ENCODE measurements around the gene CRYGC. TPM values are rescaled to one million over a fixed set of nuclear protein-coding genes. Genes with fewer than 3 reads are reported as not detected.

The CRYGC gene
- total and polyA plus RNA-seq, 2 of the 13 experiments (the other 11 are each of a cell fraction or from before 2014, with no cell fraction given): 0.20 to 0.27 TPM

GRCh38 chr2:208175069-208175839 is 45.6 kb upstream of the CRYGC start (continued):
- no peak for TF ChIP-seq ATF7-NPFF (CRISPR knock-in tag; IDR thresholded peaks at IDR 0.05; ENCODE audit: low read depth)
- TF ChIP-seq TFE3 (CRISPR knock-in tag; IDR thresholded peaks at IDR 0.05): peak; percentile 48; the same call in 1 of the 2 replicates
- TF ChIP-seq ZNF790 (CRISPR knock-in tag; IDR thresholded peaks at IDR 0.05; ENCODE audit: borderline replicate concordance): no peak
- TF ChIP-seq GATAD2A (CRISPR knock-in tag; IDR thresholded peaks at IDR 0.05): peak; percentile 72
- TF ChIP-seq ZNF468 (CRISPR knock-in tag; IDR thresholded peaks at IDR 0.05): no peak
- no peak for TF ChIP-seq ZNF276 (CRISPR knock-in tag; IDR thresholded peaks at IDR 0.05; ENCODE audit: low read depth)
- TF ChIP-seq CREB1 (IDR thresholded peaks at IDR 0.05): no peak
- TF ChIP-seq CREB1 (CRISPR knock-in tag; IDR thresholded peaks at IDR 0.05): 0 out of 2 replicates have a peak, but pooled peaks have one; percentile 34
- TF ChIP-seq ZBTB44 (CRISPR knock-in tag; IDR thresholded peaks at IDR 0.05): no peak
- TF ChIP-seq ZNF569 (CRISPR knock-in tag; IDR thresholded peaks at IDR 0.05; ENCODE audit: borderline replicate concordance): no peak
- TF ChIP-seq SP4 (CRISPR knock-in tag; IDR thresholded peaks at IDR 0.05): peak; percentile 42; the same call in 1 of the 2 replicates
- no peak for TF ChIP-seq THAP7 (CRISPR knock-in tag; IDR thresholded peaks at IDR 0.05)
- no peak for TF ChIP-seq THRA (CRISPR knock-in tag; IDR thresholded peaks at IDR 0.05; ENCODE audit: borderline replicate concordance)
- no peak for TF ChIP-seq GATAD1 (CRISPR knock-in tag; IDR thresholded peaks at IDR 0.05)
- no peak for TF ChIP-seq MEF2D (CRISPR knock-in tag; IDR thresholded peaks at IDR 0.05)
- no peak for TF ChIP-seq AKAP8 (CRISPR knock-in tag; IDR thresholded peaks at IDR 0.05)
- no peak for TF ChIP-seq ZBTB10 (CRISPR knock-in tag; IDR thresholded peaks at IDR 0.05; ENCODE audit: borderline replicate concordance)
- TF ChIP-seq ZNF747 (CRISPR knock-in tag; IDR thresholded peaks at IDR 0.05; ENCODE audit: borderline replicate concordance): no peak
- TF ChIP-seq ETV6 (CRISPR knock-in tag; conservative IDR thresholded peaks at IDR 0.05): no peak
- TF ChIP-seq KDM5A (IDR thresholded peaks at IDR 0.05; ENCODE audit: borderline replicate concordance, low read length): no peak

Data from HepG2 (cell line).